ENCODE data around the gene SND1. TPM values are rescaled to one million over a fixed set of nuclear protein-coding genes. Genes with fewer than 3 reads are reported as not detected.

The SND1 gene
- total and polyA plus RNA-seq, 10 of the 15 experiments (the other 5 are each of a cell fraction or from before 2014, with no cell fraction given), result 52.4 to 270 (median 146) TPM

DNA sequence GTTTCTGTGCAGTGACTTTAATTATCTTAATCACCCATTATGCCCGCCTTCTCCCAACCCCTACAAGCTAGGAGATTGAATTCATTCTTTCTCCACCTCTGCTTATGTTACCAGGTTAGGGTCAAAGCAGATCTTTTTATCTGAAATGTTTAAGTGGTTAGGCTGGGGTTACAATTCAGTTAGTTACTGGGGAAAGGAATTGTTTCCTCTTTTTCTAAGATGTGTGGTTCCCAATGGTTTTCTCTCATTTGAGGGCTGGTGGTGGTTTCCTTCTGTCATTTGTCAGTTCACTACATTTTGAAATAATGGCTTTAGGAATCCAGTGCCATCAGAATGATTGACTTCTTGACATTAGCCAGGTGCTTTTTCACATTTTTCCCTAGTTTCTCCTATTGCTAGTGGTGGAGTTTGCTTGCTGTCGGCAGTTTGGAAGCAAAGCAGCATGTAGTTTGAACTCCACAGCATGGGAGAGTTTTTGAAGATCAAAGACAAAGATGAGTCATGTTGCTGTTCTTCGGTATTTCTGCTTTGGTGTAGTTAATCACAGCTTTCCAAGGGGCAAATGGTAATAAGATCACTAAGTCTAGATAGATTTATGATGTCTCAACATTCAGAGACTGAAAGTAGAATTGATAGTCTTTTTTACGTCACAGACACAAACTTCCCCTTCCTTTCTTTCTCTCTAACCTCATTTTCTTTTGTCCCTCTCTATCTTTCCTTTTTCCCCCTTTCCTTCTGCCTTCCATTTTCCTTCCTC lies 168.2 kb downstream of the SND1 start (continued):
- TF ChIP-seq, protein P1, sequence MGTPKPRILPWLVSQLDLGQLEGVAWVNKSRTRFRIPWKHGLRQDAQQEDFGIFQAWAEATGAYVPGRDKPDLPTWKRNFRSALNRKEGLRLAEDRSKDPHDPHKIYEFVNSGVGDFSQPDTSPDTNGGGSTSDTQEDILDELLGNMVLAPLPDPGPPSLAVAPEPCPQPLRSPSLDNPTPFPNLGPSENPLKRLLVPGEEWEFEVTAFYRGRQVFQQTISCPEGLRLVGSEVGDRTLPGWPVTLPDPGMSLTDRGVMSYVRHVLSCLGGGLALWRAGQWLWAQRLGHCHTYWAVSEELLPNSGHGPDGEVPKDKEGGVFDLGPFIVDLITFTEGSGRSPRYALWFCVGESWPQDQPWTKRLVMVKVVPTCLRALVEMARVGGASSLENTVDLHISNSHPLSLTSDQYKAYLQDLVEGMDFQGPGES (IDR thresholded peaks at IDR 0.05), result no peak
- no peak for TF ChIP-seq SMAD1 (IDR thresholded peaks at IDR 0.05; ENCODE audit: low read depth, partially characterized antibody)
- peak; percentile 76 to 84; a peak in 3 of 4 replicates for TF ChIP-seq IKZF2 (IDR thresholded peaks at IDR 0.05)
- TF ChIP-seq TBL1XR1 (IDR thresholded peaks at IDR 0.05; ENCODE audit: low read depth, low read length), result no peak
- TF ChIP-seq CBFB (IDR thresholded peaks at IDR 0.05; ENCODE audit: low read depth), result no peak
- 0 out of 2 replicates have a peak, but pooled peaks have one; percentile 31 for TF ChIP-seq DPF2 (IDR thresholded peaks at IDR 0.05)
- no peak for TF ChIP-seq CBX3 (IDR thresholded peaks at IDR 0.05; ENCODE audit: borderline replicate concordance, low read depth)
- TF ChIP-seq, protein P2, sequence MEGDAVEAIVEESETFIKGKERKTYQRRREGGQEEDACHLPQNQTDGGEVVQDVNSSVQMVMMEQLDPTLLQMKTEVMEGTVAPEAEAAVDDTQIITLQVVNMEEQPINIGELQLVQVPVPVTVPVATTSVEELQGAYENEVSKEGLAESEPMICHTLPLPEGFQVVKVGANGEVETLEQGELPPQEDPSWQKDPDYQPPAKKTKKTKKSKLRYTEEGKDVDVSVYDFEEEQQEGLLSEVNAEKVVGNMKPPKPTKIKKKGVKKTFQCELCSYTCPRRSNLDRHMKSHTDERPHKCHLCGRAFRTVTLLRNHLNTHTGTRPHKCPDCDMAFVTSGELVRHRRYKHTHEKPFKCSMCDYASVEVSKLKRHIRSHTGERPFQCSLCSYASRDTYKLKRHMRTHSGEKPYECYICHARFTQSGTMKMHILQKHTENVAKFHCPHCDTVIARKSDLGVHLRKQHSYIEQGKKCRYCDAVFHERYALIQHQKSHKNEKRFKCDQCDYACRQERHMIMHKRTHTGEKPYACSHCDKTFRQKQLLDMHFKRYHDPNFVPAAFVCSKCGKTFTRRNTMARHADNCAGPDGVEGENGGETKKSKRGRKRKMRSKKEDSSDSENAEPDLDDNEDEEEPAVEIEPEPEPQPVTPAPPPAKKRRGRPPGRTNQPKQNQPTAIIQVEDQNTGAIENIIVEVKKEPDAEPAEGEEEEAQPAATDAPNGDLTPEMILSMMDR (IDR thresholded peaks at IDR 0.05 in 2 of 3, conservative IDR thresholded peaks at IDR 0.05 in 1 of 3; ENCODE audit: control insufficient read depth in 2 of 3, extremely low read depth in 1 of 3, insufficient read depth in 1 of 3, low read depth in 3 of 3, low read length in 3 of 3), result no peak
- TF ChIP-seq, protein P3, sequence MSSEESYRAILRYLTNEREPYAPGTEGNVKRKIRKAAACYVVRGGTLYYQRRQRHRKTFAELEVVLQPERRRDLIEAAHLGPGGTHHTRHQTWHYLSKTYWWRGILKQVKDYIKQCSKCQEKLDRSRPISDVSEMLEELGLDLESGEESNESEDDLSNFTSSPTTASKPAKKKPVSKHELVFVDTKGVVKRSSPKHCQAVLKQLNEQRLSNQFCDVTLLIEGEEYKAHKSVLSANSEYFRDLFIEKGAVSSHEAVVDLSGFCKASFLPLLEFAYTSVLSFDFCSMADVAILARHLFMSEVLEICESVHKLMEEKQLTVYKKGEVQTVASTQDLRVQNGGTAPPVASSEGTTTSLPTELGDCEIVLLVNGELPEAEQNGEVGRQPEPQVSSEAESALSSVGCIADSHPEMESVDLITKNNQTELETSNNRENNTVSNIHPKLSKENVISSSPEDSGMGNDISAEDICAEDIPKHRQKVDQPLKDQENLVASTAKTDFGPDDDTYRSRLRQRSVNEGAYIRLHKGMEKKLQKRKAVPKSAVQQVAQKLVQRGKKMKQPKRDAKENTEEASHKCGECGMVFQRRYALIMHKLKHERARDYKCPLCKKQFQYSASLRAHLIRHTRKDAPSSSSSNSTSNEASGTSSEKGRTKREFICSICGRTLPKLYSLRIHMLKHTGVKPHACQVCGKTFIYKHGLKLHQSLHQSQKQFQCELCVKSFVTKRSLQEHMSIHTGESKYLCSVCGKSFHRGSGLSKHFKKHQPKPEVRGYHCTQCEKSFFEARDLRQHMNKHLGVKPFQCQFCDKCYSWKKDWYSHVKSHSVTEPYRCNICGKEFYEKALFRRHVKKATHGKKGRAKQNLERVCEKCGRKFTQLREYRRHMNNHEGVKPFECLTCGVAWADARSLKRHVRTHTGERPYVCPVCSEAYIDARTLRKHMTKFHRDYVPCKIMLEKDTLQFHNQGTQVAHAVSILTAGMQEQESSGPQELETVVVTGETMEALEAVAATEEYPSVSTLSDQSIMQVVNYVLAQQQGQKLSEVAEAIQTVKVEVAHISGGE (CRISPR knock-in tag; IDR thresholded peaks at IDR 0.05), result no peak
- no peak for TF ChIP-seq RELA (IDR thresholded peaks at IDR 0.05; ENCODE audit: borderline replicate concordance, partially characterized antibody)
- TF ChIP-seq CBX5 (IDR thresholded peaks at IDR 0.05; ENCODE audit: low read depth), result no peak
- TF ChIP-seq GATAD2B (conservative IDR thresholded peaks at IDR 0.05; ENCODE audit: low read depth), result no peak
- TF ChIP-seq FOXK2 (IDR thresholded peaks at IDR 0.05), result no peak
- TF ChIP-seq, protein P4, sequence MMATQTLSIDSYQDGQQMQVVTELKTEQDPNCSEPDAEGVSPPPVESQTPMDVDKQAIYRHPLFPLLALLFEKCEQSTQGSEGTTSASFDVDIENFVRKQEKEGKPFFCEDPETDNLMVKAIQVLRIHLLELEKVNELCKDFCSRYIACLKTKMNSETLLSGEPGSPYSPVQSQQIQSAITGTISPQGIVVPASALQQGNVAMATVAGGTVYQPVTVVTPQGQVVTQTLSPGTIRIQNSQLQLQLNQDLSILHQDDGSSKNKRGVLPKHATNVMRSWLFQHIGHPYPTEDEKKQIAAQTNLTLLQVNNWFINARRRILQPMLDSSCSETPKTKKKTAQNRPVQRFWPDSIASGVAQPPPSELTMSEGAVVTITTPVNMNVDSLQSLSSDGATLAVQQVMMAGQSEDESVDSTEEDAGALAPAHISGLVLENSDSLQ (IDR thresholded peaks at IDR 0.05), result no peak; the same call in 1 of the 2 replicates
- TF ChIP-seq MTA3 (IDR thresholded peaks at IDR 0.05; ENCODE audit: borderline replicate concordance, low read length), result no peak
- TF ChIP-seq, protein P5, sequence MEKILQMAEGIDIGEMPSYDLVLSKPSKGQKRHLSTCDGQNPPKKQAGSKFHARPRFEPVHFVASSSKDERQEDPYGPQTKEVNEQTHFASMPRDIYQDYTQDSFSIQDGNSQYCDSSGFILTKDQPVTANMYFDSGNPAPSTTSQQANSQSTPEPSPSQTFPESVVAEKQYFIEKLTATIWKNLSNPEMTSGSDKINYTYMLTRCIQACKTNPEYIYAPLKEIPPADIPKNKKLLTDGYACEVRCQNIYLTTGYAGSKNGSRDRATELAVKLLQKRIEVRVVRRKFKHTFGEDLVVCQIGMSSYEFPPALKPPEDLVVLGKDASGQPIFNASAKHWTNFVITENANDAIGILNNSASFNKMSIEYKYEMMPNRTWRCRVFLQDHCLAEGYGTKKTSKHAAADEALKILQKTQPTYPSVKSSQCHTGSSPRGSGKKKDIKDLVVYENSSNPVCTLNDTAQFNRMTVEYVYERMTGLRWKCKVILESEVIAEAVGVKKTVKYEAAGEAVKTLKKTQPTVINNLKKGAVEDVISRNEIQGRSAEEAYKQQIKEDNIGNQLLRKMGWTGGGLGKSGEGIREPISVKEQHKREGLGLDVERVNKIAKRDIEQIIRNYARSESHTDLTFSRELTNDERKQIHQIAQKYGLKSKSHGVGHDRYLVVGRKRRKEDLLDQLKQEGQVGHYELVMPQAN (conservative IDR thresholded peaks at IDR 0.05), result no peak
- TF ChIP-seq ZZZ3 (IDR thresholded peaks at IDR 0.05; ENCODE audit: control insufficient read depth, insufficient read length, low read depth), result no peak
- no peak for TF ChIP-seq SREBF1 (IDR thresholded peaks at IDR 0.05; ENCODE audit: low read length)

Measured in GM12878 (cell line).